ENCODE results near the gene CBL.

The CBL gene

DNA sequence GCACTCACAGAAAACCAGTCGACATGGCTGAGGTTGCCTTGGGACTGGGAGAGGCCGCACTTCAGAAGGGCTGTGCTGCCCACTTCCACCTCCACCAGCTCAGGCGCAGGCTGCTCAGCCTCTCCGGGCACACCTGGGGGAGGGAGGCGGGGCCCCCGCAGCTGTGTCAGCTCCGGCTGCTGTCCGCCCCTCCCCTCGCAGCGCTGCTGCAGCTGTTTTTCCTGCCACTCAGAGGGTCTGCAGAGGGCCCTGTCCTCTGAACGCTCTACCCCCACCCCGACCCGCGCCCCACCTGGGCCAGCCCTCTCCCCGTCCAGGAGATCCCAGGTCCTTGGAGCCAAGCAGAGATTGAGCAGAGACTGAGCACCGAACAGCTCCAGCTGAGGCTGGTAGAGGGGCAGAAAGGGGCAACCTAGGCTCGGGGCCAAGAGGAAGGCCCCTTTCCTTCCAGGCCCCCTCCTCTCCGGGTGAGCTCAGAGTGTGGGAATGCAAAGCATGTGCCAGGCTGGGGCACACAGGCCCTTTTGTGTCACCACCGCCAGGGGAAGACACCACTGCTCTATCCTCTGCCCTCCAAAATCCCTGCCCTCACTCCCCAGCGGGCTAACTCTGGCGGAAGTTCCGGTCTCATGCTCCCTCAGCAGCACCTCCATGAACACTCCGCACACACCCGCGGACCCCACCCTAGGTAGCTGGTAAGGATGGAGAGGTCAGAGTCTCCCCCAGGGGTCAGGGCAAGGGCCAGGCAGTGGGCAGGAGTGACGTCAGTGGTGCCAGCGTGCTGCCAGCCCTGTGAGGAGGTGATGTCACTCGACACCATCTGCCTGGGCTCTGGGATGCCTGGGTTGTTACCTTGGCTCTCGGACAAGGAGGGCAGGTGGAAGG is 109.2 kb downstream of the CBL start:
- no peak for DNase-seq

DNA sequence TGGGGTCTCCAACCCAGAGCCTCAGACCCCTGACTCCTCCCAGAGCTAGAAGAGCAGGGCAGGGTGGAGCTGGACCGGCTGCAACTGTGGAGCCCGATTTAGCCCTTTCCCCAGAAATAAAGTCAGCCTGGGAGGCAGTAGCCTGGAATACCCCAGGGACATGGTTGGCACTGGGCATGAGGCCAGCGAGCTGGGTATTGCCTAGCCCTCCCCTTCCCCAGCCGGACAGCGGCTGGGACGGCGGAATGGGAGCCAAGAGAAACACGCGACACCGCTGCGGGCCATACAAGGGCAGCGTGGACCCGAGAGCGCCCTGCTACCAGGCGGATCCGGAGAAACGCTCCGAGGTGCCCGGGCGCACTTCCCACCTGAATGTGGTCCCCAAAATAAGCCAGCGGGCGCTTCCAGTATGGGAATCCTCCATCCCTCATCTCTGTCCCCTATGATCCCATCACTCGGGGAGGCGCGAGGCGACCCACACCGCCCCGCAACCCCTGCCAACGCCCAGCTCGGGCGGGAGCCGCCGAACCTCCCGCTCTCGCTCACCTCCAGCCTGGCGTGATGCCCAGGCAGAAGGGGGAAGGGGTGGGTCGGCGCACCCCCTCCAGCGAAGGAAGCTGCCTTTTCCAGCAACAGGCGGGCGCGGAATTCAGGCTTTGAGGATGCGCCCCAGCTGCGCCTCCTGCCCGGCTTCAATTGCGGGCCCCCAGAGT is 110.0 kb downstream of the CBL start:
- no peak for DNase-seq

DNA sequence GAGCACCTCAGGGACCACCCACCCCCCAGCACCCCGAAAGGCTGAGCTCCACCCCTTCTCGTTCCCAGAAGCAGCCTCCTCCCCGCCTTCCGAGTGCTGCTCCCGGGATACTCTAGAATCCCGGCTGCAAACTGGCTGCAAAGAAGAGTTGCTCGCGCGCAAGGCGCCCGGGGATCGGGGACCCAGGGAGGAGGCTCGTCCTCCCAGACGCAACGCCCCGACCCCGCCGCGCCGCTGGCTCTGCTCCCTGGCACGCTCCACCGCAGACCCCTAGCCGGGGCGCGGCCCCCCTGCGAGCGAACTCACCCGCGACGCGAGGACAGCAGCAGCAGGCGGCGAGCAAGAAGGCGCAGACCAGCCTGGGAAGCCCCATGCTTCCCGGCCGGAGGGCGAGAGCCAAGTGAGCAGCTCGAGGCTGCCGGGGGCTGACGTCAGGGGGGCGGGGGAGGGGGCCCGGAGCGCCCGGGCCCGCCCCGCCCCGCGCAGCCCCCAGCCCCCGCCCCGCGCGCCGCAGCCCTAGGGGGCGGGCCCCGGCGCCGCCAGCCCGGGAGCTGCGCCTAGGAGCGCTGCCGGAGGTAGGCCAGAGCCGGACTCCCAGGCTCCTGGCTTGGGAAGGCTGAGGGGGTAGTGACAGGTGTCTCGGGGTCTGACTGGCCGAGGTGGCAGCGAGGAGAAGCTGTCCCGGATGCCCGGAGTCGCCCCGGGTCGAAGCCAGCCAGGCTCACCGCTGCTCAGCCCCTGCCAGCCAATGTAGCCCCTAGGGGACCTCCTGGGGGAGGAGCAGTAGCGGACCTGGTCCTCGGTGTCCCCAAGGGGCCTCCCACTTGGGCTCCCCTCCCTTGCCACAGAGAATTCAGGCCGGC is 110.8 kb downstream of the CBL start, which contains the start of gene MCAM:
TSS of gene MCAM (minus strand) at position 402 of the 863 bp plus-strand sequence. CDS start at position 373, 29 bp downstream.
- DNase-seq, result no peak

DNA sequence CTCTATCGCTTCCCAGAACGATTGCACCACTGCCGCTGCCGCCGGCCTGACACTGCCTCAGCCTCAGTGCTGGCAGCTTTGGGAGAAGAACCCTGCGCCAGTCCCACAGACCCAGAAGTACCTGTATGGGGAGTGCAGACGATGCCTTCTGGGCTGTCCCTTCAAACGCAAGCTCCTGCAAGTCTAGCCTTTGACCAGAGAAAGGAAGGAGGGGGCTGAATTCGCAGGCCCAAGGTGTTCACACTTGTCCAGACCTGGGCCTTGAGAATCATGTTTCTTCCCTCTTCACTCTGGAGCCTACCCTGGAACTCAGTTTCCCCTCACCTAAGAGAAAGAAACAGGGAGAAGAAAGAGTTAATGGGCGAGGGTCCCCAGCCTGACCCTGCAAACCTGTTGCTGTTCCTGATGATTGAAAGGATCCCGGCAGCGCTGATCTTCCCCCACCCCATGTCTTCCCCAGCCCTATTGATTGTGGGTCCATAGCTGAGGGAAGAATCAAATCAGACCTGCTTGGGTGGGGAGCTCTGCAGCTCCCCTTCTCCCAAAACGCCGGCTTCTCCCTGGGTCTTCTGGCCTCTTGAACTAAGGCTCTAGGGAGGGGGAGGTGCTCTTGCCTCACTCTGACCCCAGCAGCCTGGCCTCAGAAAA is 111.6 kb downstream of the CBL start:
- DNase-seq, result no peak

DNA sequence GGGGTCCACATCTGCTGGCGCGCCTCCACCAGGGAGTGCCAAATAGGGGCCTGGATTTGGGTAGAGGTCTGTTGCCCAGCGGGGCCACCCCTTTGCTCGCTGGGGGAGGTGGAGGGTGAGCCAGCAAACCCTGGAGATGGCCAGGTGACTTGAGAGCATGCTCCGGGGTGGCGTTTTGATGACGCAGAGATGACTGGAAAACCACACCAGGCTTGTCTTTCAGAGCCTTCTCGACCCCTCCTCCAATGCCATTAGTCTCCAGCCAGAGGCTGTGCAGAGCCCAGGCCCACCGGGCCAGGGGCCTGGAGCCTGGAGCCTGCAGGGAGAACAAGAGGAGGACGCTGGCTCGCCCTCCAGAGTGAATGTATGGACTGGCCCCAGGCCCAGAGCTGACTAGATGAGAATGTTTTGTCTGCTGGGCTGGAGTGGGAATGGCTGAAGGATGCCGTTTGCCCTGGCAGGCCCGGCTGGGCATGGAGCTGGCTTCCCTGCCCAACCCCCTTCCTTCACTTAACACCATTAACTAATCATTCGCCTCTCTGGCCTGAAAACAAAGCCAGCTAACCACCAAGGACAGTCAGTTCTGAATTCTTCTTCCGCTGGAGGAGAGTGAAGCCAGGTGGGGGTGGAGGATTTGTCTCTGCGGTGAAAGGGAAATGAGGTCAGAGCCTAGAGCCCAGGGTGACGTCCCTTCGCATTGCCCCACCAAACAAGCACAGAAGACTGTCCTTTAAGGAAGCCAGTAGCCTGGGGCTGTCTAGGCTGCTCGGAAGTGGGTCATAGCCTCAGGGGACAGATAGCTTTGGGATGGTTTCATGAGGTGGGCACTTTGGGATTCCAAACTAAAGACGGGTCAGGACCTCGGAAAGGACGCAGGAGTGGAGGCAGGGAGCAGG is 112.3 kb downstream of the CBL start:
- no peak for DNase-seq

DNA sequence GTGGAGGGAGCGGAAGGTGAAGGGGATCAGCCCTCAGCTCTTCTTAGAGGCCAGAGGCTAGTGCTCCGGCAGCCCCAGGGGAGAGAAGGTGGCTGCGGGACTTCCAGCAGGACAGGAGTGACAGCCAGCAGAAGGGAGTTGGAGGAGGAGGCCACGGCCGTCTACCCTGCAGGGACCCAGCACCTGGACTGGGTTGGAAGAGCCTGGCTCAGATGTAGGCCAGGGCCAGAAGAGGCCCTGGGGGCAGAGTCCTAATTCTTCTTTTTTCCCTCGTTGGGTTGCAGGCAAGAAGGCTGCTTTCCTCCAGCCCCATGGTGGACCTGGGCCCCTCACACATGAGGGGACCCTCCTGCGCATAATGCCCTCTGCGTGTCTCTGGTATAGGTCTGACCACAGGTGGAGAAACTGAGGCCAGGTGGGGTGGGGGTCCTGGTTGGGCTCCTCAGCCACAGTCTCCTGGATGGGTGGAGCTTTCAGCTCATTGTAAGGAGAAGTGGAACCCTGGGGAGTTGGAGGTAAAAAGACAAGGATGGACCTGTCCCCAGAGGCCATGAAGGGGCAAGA is 113.1 kb downstream of the CBL start:
- DNase-seq, result no peak

DNA sequence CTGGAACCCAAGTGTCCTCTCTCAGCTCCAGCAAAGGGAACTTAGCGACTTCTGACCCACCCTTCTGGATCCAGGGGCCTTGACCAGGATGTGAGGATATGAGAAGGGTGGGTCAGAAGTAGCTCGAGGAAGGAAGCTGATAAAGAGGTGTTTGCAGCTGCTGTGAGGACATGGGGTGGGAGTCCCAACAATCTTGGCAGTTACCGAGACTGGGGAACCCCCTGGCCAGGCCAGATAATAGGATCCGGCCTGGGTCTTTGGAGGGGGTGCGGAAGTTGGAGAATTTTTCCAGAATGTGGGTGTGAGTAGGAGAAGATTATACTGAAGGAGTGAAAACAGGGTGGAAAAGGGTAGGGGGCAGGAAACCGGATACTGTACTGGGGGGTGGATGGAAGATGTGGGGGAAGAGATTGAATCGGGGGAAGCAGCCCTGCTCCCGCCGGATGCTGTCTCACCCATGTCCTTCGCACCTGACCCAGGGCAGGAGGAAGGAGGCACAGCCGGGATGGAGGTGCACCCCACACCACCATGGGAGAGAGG is 113.6 kb downstream of the CBL start:
- no peak for DNase-seq

DNA sequence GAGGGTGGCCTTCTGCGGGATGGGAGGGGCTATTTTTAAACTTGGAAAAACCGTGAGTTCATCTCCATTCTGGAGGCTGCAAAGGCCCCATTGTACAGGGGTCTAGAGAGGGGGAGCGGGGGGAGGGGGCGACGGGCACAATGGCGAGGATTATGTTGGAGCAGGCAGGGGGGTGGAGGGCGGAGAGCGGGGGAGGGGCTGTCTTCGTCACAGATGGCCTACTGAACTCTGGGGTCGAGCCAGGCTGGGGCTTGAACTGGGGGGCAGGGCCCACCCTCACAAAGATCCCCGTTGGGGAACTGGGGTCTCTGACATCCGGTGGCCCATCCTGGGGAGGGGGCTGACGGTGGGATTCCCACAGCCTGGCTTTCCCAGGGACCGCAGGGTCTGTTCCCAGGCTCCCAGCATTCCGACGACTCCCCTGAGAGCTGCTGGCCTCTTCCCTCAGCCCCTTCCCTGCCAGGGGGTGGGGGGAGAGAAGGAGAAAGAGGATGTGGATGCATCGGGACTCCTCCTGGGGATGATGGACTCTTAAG is 114.2 kb downstream of the CBL start:
- DNase-seq, result no peak

DNA sequence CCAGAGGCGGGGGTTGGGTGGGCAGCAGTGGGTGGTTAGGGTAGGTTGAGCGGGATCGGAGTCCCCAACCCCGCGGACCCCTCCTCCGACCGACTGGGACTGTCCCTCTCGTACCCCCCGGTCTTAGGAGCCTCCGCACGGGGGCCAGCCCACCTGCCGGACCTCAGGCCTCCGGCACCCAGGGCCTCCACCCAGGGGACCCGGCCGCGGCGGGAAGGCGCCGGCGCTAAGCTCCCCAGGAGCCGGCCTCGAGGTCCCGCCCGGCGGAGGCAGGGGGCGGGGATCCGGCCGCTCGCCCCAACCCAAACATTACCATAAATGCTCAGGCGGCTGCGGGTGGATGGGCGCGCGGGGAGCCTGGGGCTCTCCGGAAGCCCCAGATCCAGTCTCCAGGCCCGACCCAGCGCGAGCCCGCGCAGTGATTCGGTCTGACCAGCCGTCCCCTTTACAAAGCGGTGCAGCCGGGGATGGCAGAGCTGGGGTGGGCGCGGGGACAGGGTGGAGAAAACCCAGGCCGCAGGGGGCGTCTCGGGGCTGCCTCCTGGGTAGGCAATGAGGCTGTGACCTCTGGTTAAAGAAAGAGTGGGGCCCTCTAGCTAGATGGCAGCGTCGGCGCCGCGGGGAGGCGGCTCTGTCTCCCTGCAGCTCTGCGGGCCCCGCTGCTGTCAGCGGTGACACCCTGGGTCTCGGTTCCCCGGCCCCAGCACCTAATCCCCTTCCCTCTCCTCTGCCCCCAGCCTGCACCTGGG is 114.8 kb downstream of the CBL start:
- DNase-seq, result no peak

DNA sequence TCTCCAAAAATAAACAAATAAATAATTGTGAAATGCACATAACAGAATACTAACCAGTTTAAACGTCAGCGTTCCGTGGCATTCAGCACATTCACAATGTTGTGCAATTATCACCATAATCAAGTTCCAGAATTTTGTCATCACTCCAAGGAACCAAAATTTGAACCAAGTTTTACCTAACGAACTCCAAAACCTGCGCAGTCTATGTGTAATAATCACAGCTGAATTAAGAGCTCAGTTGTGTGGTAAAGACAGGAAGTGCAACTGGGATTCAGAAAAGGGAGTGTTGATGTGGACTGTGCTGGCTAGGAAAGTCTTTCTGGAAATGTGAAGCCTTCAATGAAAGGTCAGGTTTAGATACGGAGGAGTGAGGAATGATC is 116.2 kb downstream of the CBL start:
- no peak for DNase-seq

DNA sequence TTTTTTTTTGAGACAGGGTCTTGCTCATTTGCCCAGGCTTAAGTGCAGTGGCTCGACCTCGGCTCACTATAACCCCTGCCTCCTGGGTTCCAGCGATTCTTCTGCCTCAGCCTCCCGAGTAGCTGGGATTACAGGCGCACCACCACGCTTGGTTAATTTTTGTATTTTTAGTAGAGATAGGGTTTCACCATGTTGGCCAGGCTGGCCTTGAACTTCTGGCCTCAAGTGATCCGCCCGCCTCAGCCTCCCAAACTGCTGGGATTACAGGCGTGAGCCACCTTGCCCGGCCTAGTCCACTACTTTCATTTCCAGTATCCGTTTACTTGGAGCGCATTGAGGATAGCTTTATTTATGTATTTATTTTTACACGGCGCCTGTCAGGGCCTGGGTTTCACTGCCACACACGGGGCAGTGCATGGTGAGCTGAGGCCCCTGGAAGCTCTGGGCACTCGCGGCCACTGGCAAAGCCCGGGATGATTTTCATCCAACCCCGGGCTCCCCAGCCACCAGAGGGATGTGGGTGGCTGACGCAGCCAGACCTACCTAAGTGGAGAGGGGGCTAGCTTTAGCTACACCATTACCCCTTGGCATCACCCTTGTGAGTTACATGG is 116.9 kb downstream of the CBL start:
- DNase-seq, result no peak

DNA sequence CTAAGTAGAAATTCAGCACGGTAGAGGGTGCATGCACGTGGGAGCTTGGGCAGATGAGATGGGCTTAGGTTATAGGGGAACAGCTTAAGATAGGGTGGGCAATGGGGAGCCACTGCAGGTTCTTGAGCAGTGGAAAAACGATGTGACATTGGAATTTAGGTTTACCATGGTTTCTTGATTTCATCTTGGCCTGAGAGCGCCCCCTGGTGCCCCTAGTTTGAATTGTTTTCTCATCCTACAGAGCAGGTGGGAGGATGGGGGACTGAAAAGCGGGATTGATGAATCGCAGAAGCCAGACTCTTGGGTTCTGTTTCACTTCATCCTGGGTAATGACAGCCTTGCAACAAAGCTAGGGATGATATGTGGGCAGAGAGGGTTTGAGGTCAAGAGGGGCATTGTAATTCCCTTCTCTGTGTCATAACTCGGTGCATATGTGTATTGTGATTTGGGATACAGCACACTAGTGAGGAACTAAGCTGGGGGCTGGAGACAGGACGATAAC is 117.4 kb downstream of the CBL start:
- peak; percentile 62 for DNase-seq

DNA sequence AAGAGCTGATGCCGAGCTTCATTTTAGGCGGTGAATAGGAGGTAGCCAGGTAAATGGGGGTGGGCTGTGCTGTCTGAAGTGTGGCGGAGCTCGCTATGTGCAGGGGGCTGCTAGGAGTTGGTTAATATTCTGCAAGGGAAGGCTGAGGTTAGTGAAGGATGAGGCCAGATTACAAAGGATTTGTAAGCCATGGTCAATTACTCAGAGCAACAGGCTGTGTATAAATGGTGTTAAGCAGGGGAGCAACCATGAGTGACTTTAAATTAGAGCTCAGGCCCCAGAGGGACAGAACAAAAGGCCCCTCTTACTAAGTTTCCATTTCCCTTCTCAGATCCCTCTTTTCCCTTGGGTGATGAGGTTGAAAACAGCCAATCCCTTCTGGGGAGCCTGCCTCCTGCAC is 118.0 kb downstream of the CBL start:
- DNase-seq, result no peak

DNA sequence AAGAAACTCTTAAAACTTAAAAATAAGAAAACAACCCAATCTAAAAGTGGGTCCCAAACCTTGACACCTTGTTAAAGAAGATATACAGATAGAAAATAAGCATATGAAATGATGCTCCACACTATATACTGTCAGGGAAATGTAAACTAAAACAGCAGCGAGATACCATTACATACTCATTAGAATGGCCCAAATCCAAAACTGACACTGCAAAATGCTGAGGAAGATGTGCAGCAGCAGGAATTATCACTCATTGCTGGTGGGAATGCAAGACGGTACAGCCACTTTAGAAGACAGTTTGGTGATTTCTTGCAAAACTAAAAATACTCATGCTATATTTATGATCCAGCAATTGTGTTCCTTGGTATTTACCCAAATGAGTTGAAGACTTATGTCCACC is 123.2 kb downstream of the CBL start:
- DNase-seq, result no peak

DNA sequence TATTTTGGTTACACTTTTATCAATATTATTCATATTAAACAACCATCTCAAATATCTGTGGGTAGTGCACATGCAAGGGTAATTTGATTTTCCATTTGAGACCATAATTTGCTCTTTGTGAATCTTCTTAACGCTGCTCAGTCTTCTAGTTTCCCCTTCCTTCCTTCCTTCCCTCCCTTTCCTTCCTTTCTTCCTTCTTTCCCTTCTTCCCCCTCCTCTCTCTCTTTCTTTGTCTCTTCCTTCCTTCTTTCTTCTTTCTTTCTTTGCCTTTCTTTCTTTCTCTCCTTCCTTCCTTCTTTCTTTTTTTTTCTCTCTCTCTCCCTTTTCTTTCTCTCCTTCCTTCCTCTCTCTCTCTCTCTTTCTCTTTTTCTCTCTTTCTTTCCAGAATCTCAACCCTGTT is 124.1 kb downstream of the CBL start:
- DNase-seq, result no peak

DNA sequence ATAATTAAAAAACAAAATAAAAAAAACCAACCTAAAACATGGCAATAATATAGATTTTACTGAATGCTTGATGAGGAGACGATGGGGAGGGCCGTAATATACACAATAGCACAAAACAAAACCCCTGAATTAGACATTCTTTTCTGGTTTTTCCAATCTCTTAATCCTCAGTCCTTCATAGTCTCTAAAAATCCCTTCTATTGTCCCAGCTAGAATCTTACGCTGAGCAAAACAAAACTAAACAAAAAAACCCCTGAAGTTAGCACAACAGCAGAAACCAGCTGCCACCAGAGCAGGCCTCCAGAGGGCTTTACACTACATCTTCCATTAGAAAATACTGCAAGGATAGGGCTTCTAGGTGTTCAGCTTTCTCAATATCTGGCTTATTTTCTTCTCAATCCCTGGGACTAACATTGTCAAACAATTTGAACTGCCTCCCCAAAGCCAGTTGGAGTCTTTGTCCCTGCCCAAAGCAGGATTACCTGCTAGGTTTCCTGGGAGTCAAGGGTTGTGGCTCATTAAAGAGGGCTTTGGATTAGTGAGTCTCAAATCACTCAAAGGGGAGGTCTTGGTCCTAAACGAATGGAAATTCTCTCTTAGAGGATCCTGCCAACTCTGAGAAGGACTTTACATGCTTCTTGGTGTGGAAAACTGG is 126.1 kb downstream of the CBL start:
- DNase-seq, result no peak

DNA sequence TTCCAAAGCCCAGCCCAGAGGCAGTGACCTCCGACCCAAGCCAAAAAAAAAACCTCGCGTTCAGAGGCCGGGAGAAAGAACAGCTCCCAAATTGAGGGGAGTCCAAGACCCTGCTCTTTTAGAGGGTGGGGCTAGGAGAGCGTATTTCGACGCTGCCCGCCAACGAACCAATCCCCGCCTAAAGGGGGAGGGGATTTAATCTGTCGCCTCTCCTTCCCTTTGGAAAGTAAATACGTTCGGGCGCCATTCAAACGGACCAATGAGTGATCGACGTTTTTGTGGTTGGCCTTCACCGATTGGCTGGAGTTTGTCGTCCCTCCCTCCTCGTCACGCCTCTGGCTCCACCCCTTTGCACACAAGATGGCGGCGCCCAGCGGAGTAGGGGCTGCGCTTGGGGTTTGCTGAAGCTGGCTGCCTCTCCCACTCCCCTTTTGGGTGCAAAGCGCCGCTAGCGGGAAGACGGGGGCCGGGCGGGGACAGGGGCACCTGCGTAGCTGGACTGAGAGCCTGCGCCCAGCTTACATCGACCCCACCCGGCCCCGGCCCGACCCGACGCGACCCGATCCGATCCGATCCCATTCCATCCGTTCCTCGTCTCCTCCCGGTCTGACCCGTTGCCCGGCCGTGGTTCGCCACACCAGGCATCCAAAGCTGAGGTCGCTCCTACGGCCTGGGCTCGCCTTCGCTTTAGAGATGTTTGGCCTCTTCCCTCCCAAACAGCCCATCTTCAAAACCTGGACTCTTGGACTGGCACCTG is 128.2 kb downstream of the CBL start, which contains the start of gene RNF26:
TSS of gene RNF26 (plus strand) at position 354 of the 757 bp plus-strand sequence. CDS start 596 bp downstream, outside the sequence.
- peak; percentile 95 for DNase-seq

Data from kidney glomerular epithelial cell (primary cell).